Endothelial cell of umbilical vein (primary cell): ENCODE measurements around the gene PRDM11.

Experiments used
- CTCF ChIP-seq, 2 donors: IDR thresholded peaks; 1 replicate in 1 of 2; 2 replicates in 1 of 2; pipeline ENCODE4 v1.5.1; 2011; ENCODE audit warnings: low read length in 2 of 2, mild to moderate bottlenecking in 2 of 2, moderate library complexity in 2 of 2, control low read depth in 1 of 2, inconsistent platforms in 1 of 2, low read depth in 1 of 2; ENCODE audit not compliant: insufficient read depth in 1 of 2; ENCODE audit errors: extremely low read depth in 1 of 2
- EZH2 ChIP-seq: IDR thresholded peaks from 2 replicates; pipeline ENCODE4 v1.6.1; 2012; ENCODE audit warnings: borderline replicate concordance, low read depth, mild to moderate bottlenecking, moderate library complexity, low read length, inconsistent platforms; ENCODE audit not compliant: severe bottlenecking
- FOS ChIP-seq: IDR thresholded peaks from 2 replicates; pipeline ENCODE4 v1.6.1; 2011; ENCODE audit warnings: mild to moderate bottlenecking, low read length, moderate library complexity, borderline replicate concordance; ENCODE audit not compliant: insufficient read depth
- MYC ChIP-seq: IDR thresholded peaks from one replicate; pipeline ENCODE4 v1.6.1; 2011; ENCODE audit warnings: mild to moderate bottlenecking, low read depth, low read length
- POLR2A ChIP-seq: IDR thresholded peaks from 2 replicates; pipeline ENCODE4 v1.6.1; 2012; ENCODE audit warnings: low read depth, mild to moderate bottlenecking, control low read depth, low read length
- POLR2AphosphoS5 ChIP-seq: IDR thresholded peaks from 2 replicates; pipeline ENCODE4 v1.6.1; 2012; ENCODE audit warnings: low read depth, mild to moderate bottlenecking, control low read depth, low read length, moderate library complexity; ENCODE audit not compliant: insufficient read depth

GRCh38 chr11:45171550-45171949, 25.1 kb downstream of the PRDM11 start:
- TF ChIP-seq CTCF (IDR thresholded peaks at IDR 0.05; ENCODE audit: extremely low read depth in 1 of 2, insufficient read depth in 1 of 2, low read depth in 1 of 2, low read length in 2 of 2) (no peak), POLR2A (no peak), FOS (no peak), POLR2AphosphoS5 (no peak), EZH2 (no peak), MYC (no peak)
